Gastroesophageal sphincter (tissue), 4 donors: Measurements from ENCODE around the gene SLC30A3. TPM values are rescaled to one million over a fixed set of nuclear protein-coding genes. Genes with fewer than 3 reads are reported as not detected.

Experiments
- ATAC-seq: fragments of 150-250 bp; one replicate; pipeline ENCODE4 v1.9.1; 2016; ENCODE audit warnings: mild to moderate bottlenecking, moderate library complexity
- H3K27ac ChIP-seq, 4 donors: fragments of 200-600 bp; sonication (generic) in 3 of 4; 1 replicate in 3 of 4; 2 replicates in 1 of 4; pipeline ENCODE4 v1.5.1; 2016 to 2019
- H3K27me3 ChIP-seq: fragments of 200-600 bp; sonication (generic); one replicate; pipeline ENCODE4 v1.5.1; 2019
- H3K36me3 ChIP-seq, 2 donors: fragments of 200-600 bp; sonication (generic); one replicate each; pipeline ENCODE4 v1.5.1; 2019; ENCODE audit warnings: control low read depth in 1 of 2
- H3K4me1 ChIP-seq, 3 donors: fragments of 200-600 bp; sonication (generic); 1 replicate in 2 of 3; 2 replicates in 1 of 3; pipeline ENCODE4 v1.5.1; 2016 to 2019; ENCODE audit warnings: control low read depth in 2 of 3
- H3K4me3 ChIP-seq, 2 donors: fragments of 200-600 bp; sonication (generic); one replicate each; pipeline ENCODE4 v1.5.1; 2019; ENCODE audit warnings: mild to moderate bottlenecking in 1 of 2, moderate library complexity in 1 of 2
- H3K9me3 ChIP-seq, 3 donors: fragments of 200-600 bp; sonication (generic); one replicate each; pipeline ENCODE4 v1.5.1; 2017 to 2019; ENCODE audit warnings: control low read depth in 2 of 3
- EP300 ChIP-seq: sonication (generic); formaldehyde crosslinking; IDR thresholded peaks from one replicate; pipeline ENCODE4 v1.6.1; 2017; ENCODE audit warnings: antibody characterized with exemption, mild to moderate bottlenecking
- POLR2A ChIP-seq, 2 donors: fragments of 450-650 bp; IDR thresholded peaks; one replicate each; pipeline ENCODE4 v1.6.1; 2017; ENCODE audit warnings: antibody characterized with exemption in 2 of 2, mild to moderate bottlenecking in 2 of 2, moderate library complexity in 1 of 2
- POLR2AphosphoS5 ChIP-seq: sonication (generic); formaldehyde crosslinking; IDR thresholded peaks from one replicate; pipeline ENCODE4 v1.6.1; 2017; ENCODE audit warnings: antibody characterized with exemption
- WGBS, 2 donors: methylation state at CpG; one replicate each; pipeline ENCODE4 v1.1.5; 2018; ENCODE audit warnings: low coverage in 1 of 2; 5-methylcytosine and 5-hydroxymethylcytosine counted together
- total RNA-seq, 4 donors: library from RNA; depleted of rRNA; stranded (reverse); fragments of >200 nt; gene quantifications; one replicate each; pipeline ENCODE4 v1.1.0, GENCODE V29; 2016
- TF ChIP-seq, protein P1 (sequence below), 4 experiments: fragments of 200-600 bp in 2 of 4; fragments of 450-650 bp in 2 of 4; sonication (generic) in 1 of 4; IDR thresholded peaks; one replicate each; pipeline ENCODE4 v1.5.1; 2017 to 2019; ENCODE audit warnings: antibody characterized with exemption in 4 of 4, mild to moderate bottlenecking in 2 of 4, moderate library complexity in 2 of 4

Gene SLC30A3
- total RNA-seq, 4 donors from 2014 or later: not detected

DNA sequence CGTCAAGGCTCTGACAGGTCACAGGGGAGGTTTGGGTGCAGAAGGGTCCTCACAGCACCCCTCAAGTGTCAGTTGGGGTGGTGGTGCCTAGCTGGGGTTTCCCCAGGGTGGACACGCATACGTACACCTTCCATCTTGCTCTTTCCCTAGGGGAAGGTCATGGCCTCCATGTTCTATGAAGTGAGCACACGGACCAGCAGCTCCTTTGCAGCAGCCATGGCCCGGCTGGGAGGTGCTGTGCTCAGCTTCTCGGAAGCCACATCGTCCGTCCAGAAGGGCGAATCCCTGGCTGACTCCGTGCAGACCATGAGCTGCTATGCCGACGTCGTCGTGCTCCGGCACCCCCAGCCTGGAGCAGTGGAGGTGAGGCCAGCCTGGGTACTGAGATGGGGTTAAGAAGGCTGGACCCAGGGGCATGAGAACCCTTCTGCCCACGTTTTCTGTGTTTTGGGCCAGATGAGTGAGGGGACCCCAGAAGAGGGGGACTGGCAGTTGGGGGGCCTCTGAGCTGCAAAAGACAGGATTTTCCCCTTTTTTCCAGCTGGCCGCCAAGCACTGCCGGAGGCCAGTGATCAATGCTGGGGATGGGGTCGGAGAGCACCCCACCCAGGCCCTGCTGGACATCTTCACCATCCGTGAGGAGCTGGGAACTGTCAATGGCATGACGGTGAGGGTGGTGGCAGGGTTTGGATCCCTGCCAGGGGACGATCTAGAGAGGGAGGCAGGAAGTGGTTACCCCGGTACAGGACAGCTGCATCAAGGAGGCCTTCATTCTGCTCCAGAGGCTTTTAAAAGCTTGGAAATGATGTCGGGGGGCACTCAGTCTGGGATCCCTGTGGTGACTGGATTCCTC is 20.9 kb downstream of the SLC30A3 start:
- no peaks in the 10 kb centered on the region for H3K9me3 ChIP-seq
- H3K4me1 ChIP-seq: no peaks in the 10 kb centered on the region
- no peaks in the 10 kb centered on the region for H3K27me3 ChIP-seq
- no peak overlapping the region for H3K27ac ChIP-seq
- 77% methylated on average over 12 of the region's 24 CpGs; no CpG with 5 or more reads in 1 of the 2 donors for WGBS, 2 donors
- TF ChIP-seq POLR2AphosphoS5 (no peak), POLR2A (IDR thresholded peaks at IDR 0.05) (no peak), EP300 (no peak)
- TF ChIP-seq, protein P1, sequence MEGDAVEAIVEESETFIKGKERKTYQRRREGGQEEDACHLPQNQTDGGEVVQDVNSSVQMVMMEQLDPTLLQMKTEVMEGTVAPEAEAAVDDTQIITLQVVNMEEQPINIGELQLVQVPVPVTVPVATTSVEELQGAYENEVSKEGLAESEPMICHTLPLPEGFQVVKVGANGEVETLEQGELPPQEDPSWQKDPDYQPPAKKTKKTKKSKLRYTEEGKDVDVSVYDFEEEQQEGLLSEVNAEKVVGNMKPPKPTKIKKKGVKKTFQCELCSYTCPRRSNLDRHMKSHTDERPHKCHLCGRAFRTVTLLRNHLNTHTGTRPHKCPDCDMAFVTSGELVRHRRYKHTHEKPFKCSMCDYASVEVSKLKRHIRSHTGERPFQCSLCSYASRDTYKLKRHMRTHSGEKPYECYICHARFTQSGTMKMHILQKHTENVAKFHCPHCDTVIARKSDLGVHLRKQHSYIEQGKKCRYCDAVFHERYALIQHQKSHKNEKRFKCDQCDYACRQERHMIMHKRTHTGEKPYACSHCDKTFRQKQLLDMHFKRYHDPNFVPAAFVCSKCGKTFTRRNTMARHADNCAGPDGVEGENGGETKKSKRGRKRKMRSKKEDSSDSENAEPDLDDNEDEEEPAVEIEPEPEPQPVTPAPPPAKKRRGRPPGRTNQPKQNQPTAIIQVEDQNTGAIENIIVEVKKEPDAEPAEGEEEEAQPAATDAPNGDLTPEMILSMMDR (IDR thresholded peaks at IDR 0.05): no peak
- no peak overlapping the region for H3K4me3 ChIP-seq
- H3K36me3 ChIP-seq: peaks cover 0 to 76% of the 10 kb centered on the region in 2 donors
- ATAC-seq: no peak

- H3K9me3 ChIP-seq: no peaks in the 10 kb centered on the region
Measured at GRCh38 chr2:27240406-27240805, 22.4 kb downstream of the SLC30A3 start.

DNA sequence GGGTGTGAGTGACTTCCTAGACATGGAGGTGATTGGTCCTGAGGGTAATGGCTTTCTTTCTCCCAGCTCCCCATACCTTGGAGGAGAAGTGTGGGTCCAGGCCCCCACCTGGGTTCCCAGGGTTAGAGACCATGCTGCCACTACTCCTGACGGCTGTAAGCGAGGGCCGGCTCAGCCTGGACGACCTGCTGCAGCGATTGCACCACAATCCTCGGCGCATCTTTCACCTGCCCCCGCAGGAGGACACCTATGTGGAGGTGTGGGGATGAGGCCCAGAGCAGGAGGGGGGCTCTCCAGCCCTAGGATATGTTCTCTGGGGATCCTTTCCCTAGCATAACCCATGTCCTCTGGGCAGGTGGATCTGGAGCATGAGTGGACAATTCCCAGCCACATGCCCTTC is 23.9 kb downstream of the SLC30A3 start:
- peaks cover 0 to 100% of the 10 kb centered on the region in 2 donors for H3K36me3 ChIP-seq
- H3K4me3 ChIP-seq: no peak overlapping the region
- no peaks in the 10 kb centered on the region for H3K27me3 ChIP-seq
- no peak overlapping the region for H3K27ac ChIP-seq
- no peaks in the 10 kb centered on the region for H3K9me3 ChIP-seq
- TF ChIP-seq POLR2AphosphoS5 (no peak), EP300 (no peak), POLR2A (IDR thresholded peaks at IDR 0.05) (no peak)
- TF ChIP-seq, protein P1 (IDR thresholded peaks at IDR 0.05): no peak
- no peak for ATAC-seq
- H3K4me1 ChIP-seq: no peaks in the 10 kb centered on the region
- 80% methylated on average over 1 of the region's 8 CpGs; no CpG with 5 or more reads in 1 of the 2 donors for WGBS, 2 donors

More at GRCh38 chr2:27240406-27240805, 22.4 kb downstream of the SLC30A3 start:
- TF ChIP-seq EP300: no peak
- no peak for TF ChIP-seq POLR2AphosphoS5
- TF ChIP-seq POLR2A (IDR thresholded peaks at IDR 0.05): no peak
- TF ChIP-seq, protein P1 (IDR thresholded peaks at IDR 0.05): no peak
- no peaks in the 10 kb centered on the region for H3K4me1 ChIP-seq
- no peak for ATAC-seq
- WGBS, 2 donors: 89 to 95% methylated on average over 4 to 8 of the region's 9 CpGs
- H3K36me3 ChIP-seq: peaks cover 0 to 92% of the 10 kb centered on the region in 2 donors
- H3K27me3 ChIP-seq: no peaks in the 10 kb centered on the region
- H3K4me3 ChIP-seq: no peak overlapping the region
- H3K27ac ChIP-seq: no peak overlapping the region

GRCh38 chr2:27237341-27237945 is 25.4 kb downstream of the SLC30A3 start:
- WGBS, 2 donors: 80 to 100% methylated on average over 1 to 4 of the region's 15 CpGs

More at GRCh38 chr2:27237341-27237945, 25.4 kb downstream of the SLC30A3 start:
- Histone ChIP-seq H3K27ac (no peak overlapping the region), H3K4me1 (no peaks in the 10 kb centered on the region), H3K9me3 (no peaks in the 10 kb centered on the region), H3K27me3 (no peaks in the 10 kb centered on the region), H3K4me3 (no peak overlapping the region), H3K36me3 (peaks cover 0 to 100% of the 10 kb centered on the region in 2 donors)
- ATAC-seq: no peak
- no peak for TF ChIP-seq POLR2AphosphoS5
- TF ChIP-seq POLR2A (IDR thresholded peaks at IDR 0.05): no peak
- TF ChIP-seq, protein P1 (IDR thresholded peaks at IDR 0.05): no peak
- no peak for TF ChIP-seq EP300
